OCI-LY7 (cell line): ENCODE data around the gene TMX3. TPM values are rescaled to one million over a fixed set of nuclear protein-coding genes. Genes with fewer than 3 reads are reported as not detected.

Source experiments
- BruUV-seq: library from RNA; stranded (reverse); fragments of 400-500 nt; replicated peaks from 2 replicates; lab custom pipeline; 2021; lab: Mats Ljungman, UMichigan
- CTCF ChIA-PET: fragments of 300-600 bp; sonication (Branson Sonifier 250); formaldehyde crosslinking; loops from one replicate; lab custom pipeline; 2022; ENCODE audit warnings: antibody characterized with exemption; ENCODE audit not compliant: unreplicated experiment; lab: Charles Lee
- POLR2A ChIA-PET: fragments of 300-600 bp; sonication (Branson Sonifier 250); formaldehyde crosslinking; loops from one replicate; lab custom pipeline; 2022; ENCODE audit warnings: antibody characterized with exemption; lab: Charles Lee
- DNase-seq: peaks from one replicate; pipeline ENCODE4 v3.0.0-alpha.2; 2015; ENCODE audit warnings: low spot score
- H2AFZ ChIP-seq: fragments of 200-600 bp; sonication (generic), shearing (Covaris generic); 2 replicates; pipeline ENCODE4 v1.6.1; 2014; ENCODE audit warnings: mild to moderate bottlenecking, antibody characterized with exemption, low read length, moderate library complexity
- H3K27ac ChIP-seq: fragments of 200-600 bp; sonication (generic); 2 replicates; pipeline ENCODE4 v1.5.1; 2014; ENCODE audit warnings: mixed run types, low read depth, mild to moderate bottlenecking, moderate library complexity, low read length, inconsistent platforms; ENCODE audit not compliant: poor library complexity, severe bottlenecking
- H3K36me3 ChIP-seq: fragments of 200-600 bp; sonication (generic); 2 replicates; pipeline ENCODE4 v1.6.1; 2014; ENCODE audit warnings: mild to moderate bottlenecking, antibody characterized with exemption, low read length, moderate library complexity, mixed read lengths; ENCODE audit not compliant: insufficient read depth
- H3K4me1 ChIP-seq: fragments of 200-600 bp; sonication (generic); 2 replicates; pipeline ENCODE4 v1.5.1; 2014; ENCODE audit warnings: mild to moderate bottlenecking, low read length; ENCODE audit not compliant: insufficient read depth, poor library complexity, severe bottlenecking
- H3K4me2 ChIP-seq: fragments of 200-600 bp; sonication (generic); 2 replicates; pipeline ENCODE4 v1.6.1; 2014; ENCODE audit warnings: mild to moderate bottlenecking, low read length
- H3K4me3 ChIP-seq: fragments of 200-600 bp; sonication (generic); 2 replicates; pipeline ENCODE4 v1.5.1; 2014; ENCODE audit warnings: mild to moderate bottlenecking, low read depth, low read length; ENCODE audit not compliant: poor library complexity, severe bottlenecking
- H3K79me2 ChIP-seq: fragments of 200-600 bp; sonication (generic); 2 replicates; pipeline ENCODE4 v1.6.1; 2016; ENCODE audit warnings: low read depth, mild to moderate bottlenecking, low read length, moderate library complexity, mixed read lengths; ENCODE audit not compliant: insufficient read depth
- H3K9me2 ChIP-seq: fragments of 200-600 bp; sonication (generic); 2 replicates; pipeline ENCODE4 v1.6.1; 2016; ENCODE audit warnings: mild to moderate bottlenecking, low read length, mixed read lengths; ENCODE audit not compliant: insufficient read depth
- H3K9me3 ChIP-seq: fragments of 200-600 bp; sonication (generic); 2 replicates; pipeline ENCODE4 v1.6.1; 2014; ENCODE audit warnings: mild to moderate bottlenecking, mixed run types, low read length, mixed read lengths
- H4K20me1 ChIP-seq: fragments of 200-600 bp; sonication (generic); 2 replicates; pipeline ENCODE4 v1.6.1; 2014; ENCODE audit warnings: mild to moderate bottlenecking, antibody characterized with exemption, low read length, moderate library complexity, mixed read lengths; ENCODE audit not compliant: insufficient read depth
- CTCF ChIP-seq: fragments of 200-600 bp; sonication (generic); conservative IDR thresholded peaks from 2 replicates; pipeline ENCODE4 v1.5.1; 2014; ENCODE audit warnings: mild to moderate bottlenecking, antibody characterized with exemption, low read length, moderate library complexity, mixed read lengths
- EZH2phosphoT487 ChIP-seq: fragments of 200-600 bp; sonication (generic); IDR thresholded peaks from 2 replicates; pipeline ENCODE4 v1.6.1; 2018; ENCODE audit warnings: low read depth, borderline replicate concordance, mild to moderate bottlenecking, mixed run types, antibody characterized with exemption, low read length, moderate library complexity, mixed read lengths
- intact Hi-C: fragments of 100-400 bp; cut with micrococcal nuclease; formaldehyde crosslinking; loops from one replicate; pipeline ENCODE4 v1.10.0; 2022; ENCODE audit not compliant: unreplicated experiment
- total RNA-seq, 2 experiments: library from RNA; depleted of rRNA in 1 of 2; stranded (reverse); fragments of >200 nt in 1 of 2; shearing (Covaris generic) in 1 of 2; gene quantifications; 2 replicates each; pipeline ENCODE4 v1.2.3, GENCODE V29; 2014 to 2022

Gene TMX3
- total RNA-seq, 2 experiments from 2014 or later = 14.8 to 25.9 TPM

- no peak for DNase-seq
- intact Hi-C loops = no loop called here
- H3K36me3 ChIP-seq = peaks cover 60% of the 10 kb centered on the region
- no peak overlapping the region for H3K27ac ChIP-seq
- BruUV-seq = no TSS peak
- no peaks in the 10 kb centered on the region for H3K9me3 ChIP-seq
- H4K20me1 ChIP-seq = no peaks in the 10 kb centered on the region
- no peak overlapping the region for H3K4me3 ChIP-seq
- H3K79me2 ChIP-seq = no peaks in the 10 kb centered on the region
- POLR2A ChIA-PET = no interaction called here
- H2AFZ ChIP-seq = no peak overlapping the region
- no peaks in the 10 kb centered on the region for H3K9me2 ChIP-seq
- CTCF ChIA-PET = no interaction called here
- no peak overlapping the region for H3K4me2 ChIP-seq
- H3K4me1 ChIP-seq = no peaks in the 10 kb centered on the region
- TF ChIP-seq CTCF (no peak), EZH2phosphoT487 (no peak)
Observed at GRCh38 chr18:68705119-68705518, 9.8 kb downstream of the TMX3 start.

GRCh38 chr18:68703326-68703725 is 11.6 kb downstream of the TMX3 start:
- H3K9me2 ChIP-seq = no peaks in the 10 kb centered on the region
- H2AFZ ChIP-seq = no peak overlapping the region
- peaks cover 50% of the 10 kb centered on the region for H3K36me3 ChIP-seq
- H3K4me1 ChIP-seq = no peaks in the 10 kb centered on the region
- no peak overlapping the region for H3K27ac ChIP-seq
- no peaks in the 10 kb centered on the region for H3K9me3 ChIP-seq
- intact Hi-C loops = no loop called here
- ChIA-PET CTCF (no interaction called here), POLR2A (no interaction called here)
- no peak overlapping the region for H3K4me3 ChIP-seq
- no peaks in the 10 kb centered on the region for H3K79me2 ChIP-seq
- TF ChIP-seq EZH2phosphoT487 (no peak), CTCF (no peak)
- no peak for DNase-seq
- no TSS peak for BruUV-seq
- H3K4me2 ChIP-seq = no peak overlapping the region
- no peaks in the 10 kb centered on the region for H4K20me1 ChIP-seq

GRCh38 chr18:68701353-68701752 is 13.6 kb downstream of the TMX3 start:
- H3K4me3 ChIP-seq = no peak overlapping the region
- no peaks in the 10 kb centered on the region for H4K20me1 ChIP-seq
- intact Hi-C loops = no loop called here
- no peak overlapping the region for H3K4me2 ChIP-seq
- no peaks in the 10 kb centered on the region for H3K9me2 ChIP-seq
- TF ChIP-seq CTCF = no peak
- TF ChIP-seq EZH2phosphoT487 = no peak
- no peak overlapping the region for H2AFZ ChIP-seq
- CTCF ChIA-PET = no interaction called here
- POLR2A ChIA-PET = no interaction called here
- no peaks in the 10 kb centered on the region for H3K79me2 ChIP-seq
- no peak overlapping the region for H3K27ac ChIP-seq
- no TSS peak for BruUV-seq
- no peak for DNase-seq
- H3K9me3 ChIP-seq = no peaks in the 10 kb centered on the region
- H3K36me3 ChIP-seq = peaks cover 48% of the 10 kb centered on the region
- H3K4me1 ChIP-seq = no peaks in the 10 kb centered on the region
